Measurements from ENCODE around the gene CENPS.
"Not testable (repeated sequence)": the region's sequence is repeated elsewhere in the genome, so short reads cannot be mapped to it uniquely, and the experiment has no call there.

The CENPS gene

DNA sequence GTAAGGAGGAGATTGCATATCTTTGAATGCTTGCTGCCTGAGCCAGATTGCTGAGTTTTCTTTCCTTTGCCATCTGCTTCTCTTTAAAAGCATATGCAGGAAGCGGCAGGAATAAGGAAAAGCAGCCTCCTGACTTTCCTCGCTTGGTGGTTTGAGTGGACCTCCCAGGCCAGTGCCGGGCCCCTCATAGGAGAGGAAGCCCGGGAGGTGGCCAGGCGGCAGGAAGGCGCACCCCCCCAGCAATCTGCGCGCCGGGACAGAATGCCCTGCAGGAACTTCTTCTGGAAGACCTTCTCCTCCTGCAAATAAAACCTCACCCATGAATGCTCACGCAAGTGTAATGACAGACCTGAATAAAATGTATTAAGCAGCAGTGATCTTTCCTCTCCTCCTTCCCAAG lies 21.1 kb downstream of the CENPS start:
- DNase-seq (ENCODE audit: low spot score): no peak

DNA sequence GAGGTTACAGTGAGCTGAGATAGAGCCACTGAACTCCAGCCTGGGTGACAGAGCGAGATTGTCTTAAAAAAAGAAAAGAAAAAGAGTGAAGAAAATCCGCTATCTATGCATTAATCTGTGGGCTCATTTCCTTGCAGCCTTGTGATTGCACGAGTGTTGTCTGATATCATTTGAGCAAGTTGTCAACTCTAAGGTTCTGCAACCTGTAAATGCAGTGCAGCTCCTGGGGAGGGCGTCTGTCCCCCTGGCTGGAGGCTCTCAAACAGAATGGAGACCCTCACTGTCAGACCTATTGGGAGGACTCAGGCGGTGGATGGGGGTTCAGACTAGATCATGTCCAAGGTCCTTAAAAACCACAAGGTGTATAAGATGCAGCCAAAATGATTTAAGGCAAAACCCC lies 25.8 kb downstream of the CENPS start:
- DNase-seq (ENCODE audit: low spot score): no peak

DNA sequence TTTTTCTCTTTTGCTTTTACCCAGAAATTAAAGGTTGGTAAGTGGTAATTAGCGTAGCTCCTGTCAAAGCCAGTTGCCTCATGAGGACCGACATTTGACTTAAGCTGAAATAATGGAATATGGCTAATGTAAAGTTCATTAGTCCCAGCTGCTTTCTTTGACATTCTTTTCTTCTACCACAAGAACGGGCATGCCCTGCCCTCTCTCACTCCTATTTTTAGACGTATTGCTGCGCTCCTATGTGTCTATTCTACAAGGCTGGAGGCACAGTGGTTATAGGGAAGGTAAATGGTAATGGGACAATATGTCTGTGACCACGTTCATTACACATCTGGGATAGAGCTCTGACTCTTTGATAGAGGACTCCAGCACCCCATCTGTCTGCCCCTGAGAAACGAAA lies 26.4 kb downstream of the CENPS start:
- no peak for DNase-seq (ENCODE audit: low spot score)

DNA sequence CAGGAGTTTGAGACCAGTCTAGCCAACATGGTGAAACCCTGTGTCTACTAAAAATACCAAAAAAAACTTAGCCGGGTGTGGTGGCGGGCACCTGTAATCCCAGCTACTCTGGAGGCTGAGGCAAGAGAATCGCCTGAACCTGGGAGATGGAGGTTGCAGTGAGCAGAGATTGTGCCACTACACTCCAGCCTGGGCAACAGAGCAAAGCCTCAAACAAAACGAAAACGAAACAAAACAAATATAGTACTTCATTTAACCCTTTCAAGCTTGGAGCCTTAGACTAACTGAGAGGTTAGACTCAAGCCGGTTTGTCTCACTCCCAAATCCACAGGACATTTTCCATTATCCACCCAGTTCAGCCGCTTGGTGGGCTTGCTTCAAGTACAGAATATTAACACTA lies 27.2 kb downstream of the CENPS start:
- DNase-seq (ENCODE audit: low spot score): not testable (repeated sequence)

DNA sequence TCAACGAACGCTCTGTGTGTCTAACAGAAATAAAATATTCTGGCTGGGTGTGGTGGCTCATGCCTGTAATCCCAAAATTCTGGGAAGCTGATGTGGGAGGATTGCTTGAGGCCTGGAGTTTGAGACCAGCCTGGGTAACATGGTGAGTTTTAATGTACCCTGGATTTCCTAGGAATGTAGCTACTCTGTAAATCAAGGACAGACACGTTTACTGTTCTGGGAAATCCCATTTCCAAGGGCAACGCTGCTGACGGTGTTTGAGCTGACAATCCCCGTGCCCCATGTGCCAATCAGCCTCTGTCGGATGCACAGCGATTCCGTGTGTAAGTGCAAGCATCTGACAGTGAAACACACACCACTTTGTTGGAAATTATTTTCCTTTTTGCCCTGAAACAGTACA lies 27.6 kb downstream of the CENPS start:
- DNase-seq (ENCODE audit: low spot score): no peak

DNA sequence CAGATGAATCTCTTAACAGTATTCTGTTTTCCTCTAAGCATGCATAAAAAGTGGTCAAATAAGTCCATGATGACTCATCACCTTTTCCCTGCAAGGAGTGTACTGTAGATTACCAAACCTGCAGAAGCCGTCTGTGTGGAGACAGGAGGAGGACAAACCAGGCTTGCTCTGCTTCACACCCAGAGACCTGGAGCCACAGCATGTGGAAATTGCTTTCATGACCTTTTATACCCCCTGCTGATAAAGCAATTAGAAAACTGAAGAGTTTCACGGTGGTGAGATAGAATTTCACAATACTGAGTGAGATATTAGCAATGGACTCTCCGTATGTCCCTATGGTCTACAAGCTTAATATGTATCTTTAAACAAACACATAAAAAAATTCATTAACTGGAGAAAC lies 29.0 kb downstream of the CENPS start:
- peak; percentile 23 for DNase-seq (ENCODE audit: low spot score)

DNA sequence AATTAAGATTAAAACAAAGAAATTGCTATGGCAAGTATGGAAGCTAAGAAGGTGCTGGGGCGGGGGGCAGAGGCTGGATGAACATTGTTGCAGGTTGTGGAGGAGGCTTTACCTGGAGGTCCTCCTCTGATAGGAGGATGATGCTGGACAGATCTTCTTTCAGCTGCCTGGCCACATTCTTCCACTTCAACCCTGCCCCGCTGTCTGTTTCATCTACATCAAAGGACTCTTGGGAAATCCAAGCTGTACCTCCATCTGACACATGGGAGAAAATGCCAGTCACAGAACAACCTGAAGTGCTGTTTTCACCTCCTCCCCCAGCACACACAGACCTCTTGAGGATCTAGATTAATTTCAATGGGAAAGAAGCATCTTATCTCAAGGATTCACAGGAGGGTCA lies 36.8 kb downstream of the CENPS start:
- DNase-seq (ENCODE audit: low spot score): no peak

DNA sequence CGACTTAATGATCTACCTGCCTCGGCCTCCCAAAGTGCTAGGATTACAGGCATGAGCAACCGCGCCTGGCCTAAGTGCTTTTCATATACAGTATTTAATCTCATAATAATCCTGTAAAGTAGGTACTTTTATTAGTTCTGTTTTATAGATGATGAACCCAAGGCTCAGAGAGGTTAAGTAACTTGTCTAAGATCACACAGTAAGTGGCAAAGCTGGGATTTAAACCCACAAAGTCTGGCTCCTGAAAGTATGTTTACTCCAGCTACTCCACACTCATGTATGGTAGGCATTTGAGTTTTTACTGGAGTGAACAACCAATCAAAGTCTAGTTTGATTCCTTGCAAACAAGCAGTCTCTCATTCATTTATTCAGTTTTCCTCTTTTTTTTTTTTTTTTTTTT lies 39.8 kb downstream of the CENPS start:
- DNase-seq (ENCODE audit: low spot score): no peak

DNA sequence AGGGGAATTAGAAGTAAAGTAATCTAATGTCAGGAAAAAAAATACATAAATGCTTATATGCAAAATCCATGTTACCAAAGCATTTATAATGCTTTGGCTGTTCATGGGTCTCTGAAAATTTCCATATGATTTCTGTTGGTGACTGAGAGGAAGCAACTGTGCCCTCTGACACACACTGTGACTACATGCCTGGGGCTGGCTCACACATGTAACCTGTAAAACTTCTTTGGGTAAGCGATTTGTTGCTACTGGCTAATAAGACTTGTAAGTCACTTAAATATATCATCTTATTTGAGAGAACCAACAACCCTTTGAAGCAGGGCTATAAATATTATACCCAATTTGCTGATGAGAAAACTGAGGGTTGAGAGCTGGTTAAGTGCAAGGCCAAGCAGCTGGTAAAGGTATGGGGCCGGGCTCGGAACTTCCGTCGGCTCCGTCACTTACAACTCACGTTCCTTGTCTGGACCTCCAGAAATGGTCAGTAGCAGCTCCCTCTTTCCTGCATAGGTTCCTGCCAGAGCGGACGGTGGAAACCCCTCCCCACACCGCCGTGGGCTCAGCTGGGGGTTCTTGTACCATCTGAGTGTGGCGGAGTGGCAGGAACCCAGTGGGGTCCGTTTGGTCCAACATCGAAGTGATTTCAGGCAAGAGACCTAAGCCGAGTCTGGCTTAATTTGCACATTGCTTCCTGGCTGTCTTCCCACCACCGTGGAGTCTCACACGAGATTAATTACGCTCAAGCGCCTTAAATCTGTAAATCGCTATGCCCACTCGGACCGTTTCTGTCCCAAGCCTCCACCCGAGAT lies 41.4 kb downstream of the CENPS start:
- no peak for DNase-seq (ENCODE audit: low spot score)

DNA sequence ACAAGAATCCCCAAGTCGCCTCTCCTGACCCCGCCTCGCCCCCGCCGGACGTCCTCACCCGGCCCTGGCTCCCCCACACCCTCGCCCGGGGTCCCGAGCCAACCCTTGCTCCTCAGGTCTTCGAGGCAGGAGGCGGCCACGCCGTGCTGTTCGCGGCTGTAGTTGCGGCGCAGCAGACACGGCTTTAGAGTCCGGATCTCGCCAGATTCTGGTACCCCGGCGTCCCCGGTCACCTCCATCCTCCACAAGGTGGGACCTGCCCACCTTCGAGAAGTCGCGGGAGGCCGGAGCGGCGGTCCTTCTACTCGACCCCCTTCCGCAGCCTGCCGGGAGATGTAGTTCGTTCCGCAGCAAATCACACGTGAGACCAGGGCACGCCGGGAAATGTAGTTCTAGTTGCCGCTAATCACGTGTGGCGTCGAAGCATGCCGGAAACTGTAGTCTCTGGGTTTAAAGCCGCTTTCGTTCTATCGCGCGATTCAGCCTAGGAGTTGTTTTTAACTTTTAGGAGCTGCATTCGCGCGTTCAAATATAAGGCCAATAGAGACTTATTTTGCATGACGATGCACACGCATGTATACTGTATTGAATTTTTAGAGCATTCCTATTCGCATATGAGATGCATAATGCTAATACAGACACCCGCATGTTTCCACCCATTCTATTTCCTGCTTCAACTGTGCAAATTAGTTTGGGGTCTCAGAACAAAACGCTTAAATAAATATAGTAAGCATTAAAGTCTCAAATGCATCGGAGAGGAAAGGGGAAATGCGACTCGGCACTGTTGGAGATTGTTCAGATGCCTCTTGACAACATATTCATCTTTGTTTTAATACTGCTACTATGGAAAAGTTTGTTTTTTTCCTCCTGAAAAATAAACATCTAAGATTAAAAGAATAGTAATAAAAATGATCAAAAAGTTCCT lies 42.2 kb downstream of the CENPS start, which contains the start of gene DFFA:
Gene DFFA (minus strand): TSS at position 310 of the 925 bp plus-strand sequence. CDS start 71 bp downstream, at position 239.
- DNase-seq (ENCODE audit: low spot score): peak; percentile 96

DNA sequence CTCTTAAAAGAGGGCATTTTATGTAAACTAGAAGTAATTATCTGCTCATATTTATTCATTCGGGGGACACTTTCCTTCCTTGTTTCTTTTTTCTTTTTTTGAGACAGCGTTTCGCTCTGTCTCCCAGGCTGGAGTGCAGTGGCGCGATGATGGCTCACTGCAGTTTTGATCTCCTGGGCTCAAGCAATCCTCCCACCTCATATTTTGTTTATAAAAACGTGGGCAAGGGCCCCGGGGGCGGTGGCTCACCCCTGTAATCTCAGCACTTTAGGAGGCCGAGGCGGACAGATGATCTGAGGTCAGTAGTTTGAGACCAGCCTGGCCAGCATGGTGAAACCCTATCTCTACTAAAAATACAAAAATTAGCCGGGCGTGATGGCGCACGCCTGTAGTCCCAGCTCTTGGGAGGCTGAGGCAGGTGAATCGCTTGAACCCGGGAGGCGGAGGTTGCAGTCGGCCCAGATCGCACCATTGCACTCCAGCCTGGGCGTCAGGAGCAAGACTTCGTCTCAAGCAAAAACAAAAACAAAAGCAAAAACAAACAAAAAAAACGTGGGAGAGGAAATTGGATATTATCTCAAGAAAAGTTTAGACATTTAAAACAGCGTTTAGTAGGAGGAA lies 43.0 kb downstream of the CENPS start:
- DNase-seq (ENCODE audit: low spot score): no peak

DNA sequence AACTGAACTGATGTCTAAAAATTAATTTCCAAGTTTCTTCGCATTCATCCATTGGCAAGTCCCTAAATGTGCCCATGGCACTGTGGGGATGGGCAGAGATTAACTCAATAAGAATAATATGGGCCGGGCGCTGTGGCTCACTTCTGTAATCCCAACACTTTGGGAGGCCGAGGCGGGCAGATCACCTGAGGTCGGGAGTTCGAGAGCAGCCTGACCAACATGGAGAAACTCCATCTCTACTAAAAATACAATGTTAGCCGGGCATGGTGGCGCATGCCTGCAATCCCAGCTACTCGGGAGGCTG lies 44.0 kb downstream of the CENPS start:
- not testable (repeated sequence) for DNase-seq (ENCODE audit: low spot score)

DNA sequence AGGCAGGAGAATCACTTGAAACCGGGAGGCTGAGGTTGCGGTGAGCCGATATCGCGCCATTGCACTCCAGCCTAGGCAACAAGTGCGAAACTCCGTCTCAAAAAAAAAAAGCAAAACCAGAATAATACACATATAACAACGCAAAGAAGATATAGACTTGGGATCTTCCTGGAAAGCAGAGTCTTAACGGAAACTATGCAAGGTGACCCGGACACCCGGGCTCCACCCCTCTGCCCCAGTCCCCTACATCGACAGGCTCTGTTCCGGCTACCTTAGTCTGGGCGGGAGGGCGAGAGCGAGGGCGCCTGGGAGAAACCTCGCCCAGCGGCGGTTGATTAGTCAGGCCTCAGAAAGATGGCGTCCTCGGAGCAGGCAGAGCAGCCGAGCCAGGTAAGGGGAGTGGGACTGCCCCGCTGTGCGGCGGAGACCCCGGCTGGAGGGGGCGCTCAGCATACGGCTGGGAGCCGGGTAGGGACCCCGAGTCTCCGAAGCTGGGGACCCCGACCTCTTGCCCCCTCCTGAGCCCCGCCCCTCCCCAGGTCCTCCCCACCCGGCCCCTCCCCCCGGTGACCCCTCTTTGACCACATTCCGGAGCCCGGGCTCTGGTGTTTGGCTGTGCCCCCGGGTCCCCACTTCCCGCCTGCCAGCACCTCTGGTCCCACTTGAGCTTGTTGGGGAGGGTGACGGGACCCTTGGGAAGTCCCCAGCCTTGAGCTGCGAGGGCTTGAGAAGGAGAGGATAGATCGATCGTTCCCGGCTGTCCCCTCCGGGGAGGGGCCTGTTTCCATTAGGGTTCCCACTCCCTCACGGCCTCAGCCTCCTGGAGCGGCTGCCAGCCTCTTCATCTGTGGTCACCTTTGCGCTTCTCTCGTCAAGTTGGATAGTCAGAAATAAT lies 44.6 kb downstream of the CENPS start, which contains the start of gene PEX14:
Gene PEX14 (plus strand): TSS at position 338 of the 895 bp plus-strand sequence. CDS start 17 bp downstream, at position 355.
- peak; percentile 87 for DNase-seq (ENCODE audit: low spot score)

DNA sequence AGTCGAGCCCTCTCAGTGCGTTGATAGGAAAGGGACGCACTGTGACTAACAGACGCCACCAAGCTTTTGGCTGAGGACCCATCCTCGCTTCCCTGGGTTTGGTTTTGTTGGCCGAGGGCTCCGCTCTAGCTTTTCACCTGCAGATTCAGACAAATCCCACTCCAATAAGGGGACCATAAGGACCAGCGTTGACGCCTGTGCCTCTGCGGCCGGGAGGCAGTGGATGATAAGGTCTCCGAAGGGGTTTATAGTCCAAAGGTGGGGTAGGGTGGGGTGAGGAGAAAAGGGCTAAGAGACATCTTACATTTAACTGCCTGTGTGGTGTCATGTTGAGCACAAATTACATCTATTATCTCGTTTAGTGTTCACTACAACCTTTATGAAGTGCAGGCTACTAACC lies 45.3 kb downstream of the CENPS start:
- DNase-seq (ENCODE audit: low spot score): no peak

DNA sequence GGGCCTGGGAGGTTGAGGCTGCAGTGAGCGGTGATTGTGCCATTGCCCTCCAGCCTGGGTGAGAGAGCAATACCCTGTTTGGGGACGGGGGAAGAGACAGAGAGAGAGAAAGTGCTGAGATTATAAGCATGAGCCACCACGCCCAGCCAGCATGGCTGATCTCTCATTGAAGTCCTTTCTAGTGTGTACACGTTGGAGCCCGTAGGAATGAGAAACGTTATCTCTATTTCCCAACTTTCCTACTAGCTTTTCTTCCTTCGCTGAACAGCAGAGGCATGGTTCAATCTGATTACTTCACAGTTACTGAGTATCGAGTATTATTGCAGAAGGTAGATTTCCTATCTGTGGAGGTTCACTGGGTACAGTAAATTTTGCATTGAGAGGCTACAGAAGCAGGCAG lies 49.1 kb downstream of the CENPS start:
- DNase-seq (ENCODE audit: low spot score): no peak

DNA sequence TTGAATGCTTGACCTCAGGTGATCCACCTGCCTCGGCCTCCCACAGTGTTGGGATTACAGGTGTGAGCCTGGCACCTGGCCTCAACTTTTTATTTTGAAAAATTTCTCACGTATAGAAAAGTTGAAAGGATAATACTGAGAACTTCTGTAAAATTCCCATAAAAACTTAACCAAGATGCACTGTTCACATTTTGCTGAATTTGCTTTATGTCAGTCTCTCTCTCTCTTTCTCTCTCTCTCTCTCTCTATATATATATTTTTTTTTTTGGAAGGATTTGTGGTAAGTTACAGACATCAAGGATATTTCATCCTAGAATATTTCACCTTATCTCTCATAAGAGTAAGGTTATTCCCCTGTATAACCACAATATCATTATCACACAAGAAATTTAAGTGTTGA lies 50.4 kb downstream of the CENPS start:
- no peak for DNase-seq (ENCODE audit: low spot score)

DNA sequence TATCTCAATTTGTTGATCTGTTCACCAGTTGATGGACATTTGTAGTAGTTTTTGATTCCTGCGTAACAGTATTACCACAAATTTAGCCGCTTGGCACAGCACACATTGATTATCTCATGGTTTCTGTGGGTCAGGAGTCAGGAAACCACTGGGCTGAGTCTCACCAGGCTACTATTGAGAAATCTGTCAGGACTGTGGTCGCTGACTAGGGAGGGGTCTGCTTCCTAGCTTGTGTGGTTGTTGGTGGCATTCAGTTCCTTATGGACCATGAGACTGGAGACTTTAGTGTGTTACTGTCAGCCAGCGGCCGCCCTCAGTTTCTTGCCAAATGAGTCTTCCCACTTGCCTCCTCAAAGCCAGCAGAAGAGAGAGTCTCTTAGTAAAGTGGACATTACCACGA lies 54.3 kb downstream of the CENPS start:
- no peak for DNase-seq (ENCODE audit: low spot score)

DNA sequence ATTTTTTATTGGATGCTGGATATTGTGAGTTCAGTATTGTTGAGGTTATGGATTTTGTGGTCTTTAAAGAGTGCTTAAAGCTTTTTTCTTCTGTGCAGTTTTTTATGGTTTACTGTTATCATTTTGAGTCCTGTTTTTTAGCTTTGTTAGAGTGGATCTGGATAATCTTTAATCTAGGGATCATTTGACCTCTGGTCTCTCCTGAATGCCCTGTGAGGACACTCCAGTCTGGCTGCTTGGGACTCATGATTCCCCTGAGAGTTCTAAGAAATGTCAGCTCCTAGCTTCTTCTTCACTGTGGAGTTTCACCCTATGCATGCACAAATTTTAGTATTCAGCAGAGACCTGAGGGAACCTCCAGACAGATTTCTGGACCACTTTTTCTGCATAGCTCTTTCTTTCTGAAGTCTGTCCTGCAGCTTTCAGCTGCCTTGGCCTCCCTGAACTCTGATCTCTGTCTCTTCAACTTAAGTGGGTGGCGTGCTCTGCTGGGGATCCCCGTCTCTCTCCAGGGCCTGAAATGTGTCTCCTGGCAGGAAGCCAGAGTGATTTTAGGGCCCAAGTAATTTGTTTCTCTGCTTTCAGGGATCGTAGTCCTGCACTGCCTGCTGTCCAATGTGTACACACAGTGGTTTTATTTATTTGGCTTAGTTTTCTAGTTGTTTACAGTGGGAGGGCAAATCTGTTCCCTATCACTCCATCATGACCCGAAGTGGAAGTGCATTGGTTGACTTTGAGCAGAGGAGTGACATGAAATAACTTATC lies 59.2 kb downstream of the CENPS start:
- DNase-seq (ENCODE audit: low spot score): no peak

DNA sequence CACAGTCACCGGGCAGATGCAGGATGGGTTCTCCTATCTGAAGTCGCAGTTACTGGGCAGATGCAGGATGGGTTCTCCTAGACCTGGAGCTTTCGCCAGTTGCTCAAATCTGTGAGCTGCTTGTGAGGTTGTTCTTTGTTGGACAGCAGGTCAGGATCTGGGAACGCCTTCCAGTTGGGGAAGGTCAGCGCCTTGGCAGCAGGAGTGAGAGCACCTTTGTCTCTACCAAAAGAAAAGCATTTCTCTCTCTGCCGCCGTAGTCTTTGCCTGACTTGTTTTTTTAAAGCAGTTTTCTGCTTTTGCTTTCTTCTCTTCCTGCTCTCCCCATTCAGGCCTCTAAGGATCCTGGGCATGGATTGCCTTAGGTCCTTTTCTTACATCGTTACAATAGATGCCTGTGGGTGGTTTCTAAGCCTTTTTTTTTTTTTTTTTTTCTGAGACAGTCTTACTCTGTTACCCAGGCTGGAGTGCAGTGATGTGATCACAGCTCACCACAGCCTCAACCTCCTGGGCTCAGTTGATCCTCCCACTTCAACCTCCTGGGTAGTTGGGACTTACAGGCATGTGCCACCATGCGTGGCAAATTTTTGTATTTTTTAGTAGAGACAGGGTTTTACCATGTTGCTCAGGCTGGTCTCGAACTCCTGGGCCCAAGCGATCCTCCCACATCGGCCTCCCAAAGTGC lies 60.2 kb downstream of the CENPS start:
- DNase-seq (ENCODE audit: low spot score): no peak

Measured in SW480 (cell line).